ENCODE results near the gene PROP1.
"Not testable (repeated sequence)": the region's sequence is repeated elsewhere in the genome, so short reads cannot be mapped to it uniquely, and the experiment has no call there.

The PROP1 gene

GRCh38 chr5:177943805-177944736, 52.0 kb downstream of the PROP1 start:
- peak; percentile 15 for DNase-seq

- not testable (repeated sequence) for DNase-seq
These were observed 53.1 kb downstream of the PROP1 start for GRCh38 chr5:177942896-177943295.

Data from activated T-cell treated with anti-CD3 and anti-CD28 coated beads for 4 hours (primary cell).